Mesenchymal stem cell (in vitro differentiated cells and primary cell): ENCODE data around the gene SLC25A17.
A peak's percentile ranks its signal among the peaks of the same experiment; 100 is the strongest.

ENCODE experiments used
- DNase-seq: peaks from one replicate; pipeline ENCODE4 v3.0.0-alpha.2; 2013
- H2AFZ ChIP-seq: one replicate; pipeline ENCODE4 v1.6.1; 2013; ENCODE audit warnings: low read depth, mild to moderate bottlenecking, control low read depth, inconsistent platforms, low read length, moderate library complexity
- H2AK5ac ChIP-seq: 2 replicates; pipeline ENCODE4 v1.6.1; 2013; ENCODE audit warnings: low read length, moderate library complexity, mild to moderate bottlenecking, inconsistent platforms; ENCODE audit not compliant: severe bottlenecking
- H2BK120ac ChIP-seq: one replicate; pipeline ENCODE4 v1.6.1; 2013; ENCODE audit warnings: low read depth, mild to moderate bottlenecking, inconsistent platforms, low read length, moderate library complexity
- H2BK12ac ChIP-seq, 2 experiments: one replicate each; pipeline ENCODE4 v1.6.1; 2013; ENCODE audit warnings: inconsistent platforms in 2 of 2, low read length in 2 of 2, mild to moderate bottlenecking in 2 of 2, moderate library complexity in 2 of 2, control low read depth in 1 of 2
- H2BK15ac ChIP-seq: one replicate; pipeline ENCODE4 v1.6.1; 2013; ENCODE audit warnings: mild to moderate bottlenecking, low read depth, inconsistent platforms; ENCODE audit not compliant: poor library complexity, severe bottlenecking
- H2BK5ac ChIP-seq: 2 replicates; pipeline ENCODE4 v1.6.1; 2013; ENCODE audit warnings: low read depth, mild to moderate bottlenecking, low read length, control low read depth, inconsistent platforms; ENCODE audit not compliant: poor library complexity, severe bottlenecking
- H3K14ac ChIP-seq, 2 experiments: one replicate each; pipeline ENCODE4 v1.6.1; 2013; ENCODE audit warnings: inconsistent platforms in 2 of 2, low read length in 2 of 2, control low read depth in 1 of 2, mild to moderate bottlenecking in 1 of 2, moderate library complexity in 1 of 2
- H3K18ac ChIP-seq, 2 experiments: one replicate each; pipeline ENCODE4 v1.6.1; 2013; ENCODE audit warnings: inconsistent platforms in 2 of 2, low read length in 2 of 2, control low read depth in 1 of 2, low read depth in 1 of 2, mild to moderate bottlenecking in 1 of 2
- H3K23ac ChIP-seq, 2 experiments: one replicate each; pipeline ENCODE4 v1.6.1; 2013; ENCODE audit warnings: inconsistent platforms in 2 of 2, low read length in 2 of 2, mild to moderate bottlenecking in 2 of 2, moderate library complexity in 2 of 2, control low read depth in 1 of 2
- H3K27ac ChIP-seq: 2 replicates; pipeline ENCODE4 v1.5.1; 2013; ENCODE audit warnings: mild to moderate bottlenecking, moderate library complexity, low read length, control low read depth, inconsistent platforms; ENCODE audit not compliant: poor library complexity, severe bottlenecking
- H3K27me3 ChIP-seq, 2 experiments: 2 replicates each; pipeline versions ENCODE4 v1.6.1 to v1.7.0; 2013; ENCODE audit warnings: low read length in 2 of 2, mild to moderate bottlenecking in 2 of 2, moderate library complexity in 2 of 2, control low read depth in 1 of 2, inconsistent platforms in 1 of 2; ENCODE audit not compliant: control insufficient read depth in 1 of 2, insufficient read depth in 1 of 2
- H3K36me3 ChIP-seq, 2 experiments: 2 replicates each; pipeline versions ENCODE4 v1.6.1 to v1.7.0; 2013; ENCODE audit warnings: low read length in 2 of 2, control low read depth in 1 of 2, inconsistent platforms in 1 of 2, low read depth in 1 of 2, mild to moderate bottlenecking in 1 of 2; ENCODE audit not compliant: insufficient read depth in 2 of 2, control insufficient read depth in 1 of 2
- H3K4ac ChIP-seq, 2 experiments: one replicate each; pipeline ENCODE4 v1.6.1; 2013; ENCODE audit warnings: inconsistent platforms in 2 of 2, low read length in 2 of 2, mild to moderate bottlenecking in 2 of 2, moderate library complexity in 2 of 2, control low read depth in 1 of 2, low read depth in 1 of 2
- H3K4me1 ChIP-seq: 2 replicates; pipeline ENCODE4 v1.6.1; 2013; ENCODE audit warnings: low read depth, low read length, control low read depth; ENCODE audit not compliant: control insufficient read depth, insufficient read depth
- H3K4me2 ChIP-seq: 2 replicates; pipeline ENCODE4 v1.6.1; 2013; ENCODE audit warnings: low read length, mild to moderate bottlenecking, inconsistent platforms; ENCODE audit not compliant: poor library complexity, severe bottlenecking
- H3K4me3 ChIP-seq, 2 experiments: 2 replicates each; pipeline versions ENCODE4 v1.5.1 to v1.7.0; 2013; ENCODE audit warnings: low read length in 2 of 2, mild to moderate bottlenecking in 2 of 2, control low read depth in 1 of 2, low read depth in 1 of 2; ENCODE audit not compliant: insufficient read depth in 1 of 2
- H3K79me1 ChIP-seq: replicated peaks from 2 replicates; pipeline ENCODE4 v1.6.1; 2013; ENCODE audit warnings: mild to moderate bottlenecking, control low read depth, low read length, inconsistent platforms; ENCODE audit not compliant: poor library complexity, severe bottlenecking
- H3K9ac ChIP-seq: 2 replicates; pipeline ENCODE4 v1.7.0; 2013; ENCODE audit warnings: mild to moderate bottlenecking, low read length, moderate library complexity
- H3K9me3 ChIP-seq: 2 replicates; pipeline ENCODE4 v1.7.0; 2013; ENCODE audit warnings: mild to moderate bottlenecking, low read length; ENCODE audit not compliant: control insufficient read depth
- H4K8ac ChIP-seq: one replicate; pipeline ENCODE4 v1.6.1; 2013; ENCODE audit warnings: inconsistent platforms, mild to moderate bottlenecking, low read length, moderate library complexity
- H4K91ac ChIP-seq: one replicate; pipeline ENCODE4 v1.6.1; 2013; ENCODE audit warnings: mild to moderate bottlenecking, low read length, inconsistent platforms
- WGBS: methylation state at CpG from one replicate; pipeline ENCODE4 v1.1.7; 2013; ENCODE audit warnings: mixed read lengths; 5-methylcytosine and 5-hydroxymethylcytosine counted together

Gene SLC25A17

GRCh38 chr22:40747361-40747760 lies 71.8 kb downstream of the SLC25A17 start:
- Histone ChIP-seq H2AFZ (no peak overlapping the region), H3K79me1 (no peaks in the 10 kb centered on the region), H3K23ac (no peak overlapping the region), H2BK12ac (no peak overlapping the region), H2BK120ac (no peak overlapping the region), H3K9ac (no peak overlapping the region), H2BK15ac (no peak overlapping the region), H4K8ac (no peak overlapping the region), H3K27ac (no peak overlapping the region), H3K36me3 (no peaks in the 10 kb centered on the region), H3K14ac (no peak overlapping the region), H2AK5ac (no peak overlapping the region), H3K4me2 (no peak overlapping the region), H3K4ac (no peak overlapping the region), H4K91ac (no peak overlapping the region), H3K18ac (no peak overlapping the region), H3K4me1 (peaks cover 14% of the 10 kb centered on the region), H2BK5ac (no peak overlapping the region), H3K4me3 (no peak overlapping the region), H3K9me3 (peaks cover 5% of the 10 kb centered on the region), H3K27me3 (peaks cover 0 to 4% of the 10 kb centered on the region in 2 experiments)
- DNase-seq = no peak
- WGBS = 57% methylated on average over 1 of the region's 1 CpG

GRCh38 chr22:40746428-40747220 lies 72.5 kb downstream of the SLC25A17 start:
- no peak overlapping the region for H2BK120ac ChIP-seq
- H3K9me3 ChIP-seq = peaks cover 5% of the 10 kb centered on the region
- H2BK5ac ChIP-seq = no peak overlapping the region
- H3K9ac ChIP-seq = peak overlapping the region; percentile 40
- no peaks in the 10 kb centered on the region for H3K79me1 ChIP-seq
- H3K27me3 ChIP-seq = peaks cover 0 to 2% of the 10 kb centered on the region in 2 experiments
- H2AFZ ChIP-seq = no peak overlapping the region
- no peak overlapping the region for H4K8ac ChIP-seq
- no peak overlapping the region for H3K4ac ChIP-seq
- H3K36me3 ChIP-seq = no peaks in the 10 kb centered on the region
- H2BK12ac ChIP-seq = no peak overlapping the region
- no peak overlapping the region for H3K4me3 ChIP-seq
- WGBS = no CpG with 5 or more reads among the region's 12 CpGs
- no peak overlapping the region for H3K18ac ChIP-seq
- H3K27ac ChIP-seq = no peak overlapping the region
- no peak overlapping the region for H2BK15ac ChIP-seq
- H3K4me1 ChIP-seq = peaks cover 14% of the 10 kb centered on the region
- no peak overlapping the region for H3K14ac ChIP-seq
- no peak overlapping the region for H2AK5ac ChIP-seq
- no peak overlapping the region for H4K91ac ChIP-seq
- DNase-seq = peak; percentile 19
- H3K23ac ChIP-seq = no peak overlapping the region
- no peak overlapping the region for H3K4me2 ChIP-seq

GRCh38 chr22:40743768-40744167 lies 75.4 kb downstream of the SLC25A17 start:
- no peak overlapping the region for H3K4ac ChIP-seq
- no peak overlapping the region for H2BK15ac ChIP-seq
- no peak overlapping the region for H3K14ac ChIP-seq
- DNase-seq = no peak
- no peak overlapping the region for H2AK5ac ChIP-seq
- peaks cover 10% of the 10 kb centered on the region for H3K4me1 ChIP-seq
- 100% methylated on average over 6 of the region's 9 CpGs for WGBS
- no peak overlapping the region for H3K4me3 ChIP-seq
- H3K27me3 ChIP-seq = peaks cover 0 to 7% of the 10 kb centered on the region in 2 experiments
- H3K18ac ChIP-seq = peak overlapping the region in 1 of 2 experiments; percentile 2
- no peaks in the 10 kb centered on the region for H3K79me1 ChIP-seq
- no peak overlapping the region for H4K91ac ChIP-seq
- H3K4me2 ChIP-seq = no peak overlapping the region
- no peak overlapping the region for H2AFZ ChIP-seq
- H3K9ac ChIP-seq = peak overlapping the region; percentile 36
- H3K23ac ChIP-seq = no peak overlapping the region
- no peaks in the 10 kb centered on the region for H3K36me3 ChIP-seq
- no peak overlapping the region for H2BK12ac ChIP-seq
- H2BK5ac ChIP-seq = no peak overlapping the region
- H3K9me3 ChIP-seq = peaks cover 5% of the 10 kb centered on the region
- H4K8ac ChIP-seq = no peak overlapping the region
- H2BK120ac ChIP-seq = no peak overlapping the region
- no peak overlapping the region for H3K27ac ChIP-seq

GRCh38 chr22:40741116-40741515 lies 78.0 kb downstream of the SLC25A17 start:
- Histone ChIP-seq H4K91ac (no peak overlapping the region), H4K8ac (no peak overlapping the region), H3K4me1 (peaks cover 1% of the 10 kb centered on the region), H2BK5ac (no peak overlapping the region), H2BK12ac (no peak overlapping the region), H3K36me3 (no peaks in the 10 kb centered on the region), H3K27me3 (peaks cover 0 to 7% of the 10 kb centered on the region in 2 experiments), H3K4me2 (no peak overlapping the region), H3K9ac (no peak overlapping the region), H3K14ac (no peak overlapping the region), H3K18ac (no peak overlapping the region), H3K79me1 (no peaks in the 10 kb centered on the region), H2AFZ (no peak overlapping the region), H2BK120ac (no peak overlapping the region), H2AK5ac (no peak overlapping the region), H3K4me3 (no peak overlapping the region), H3K27ac (no peak overlapping the region), H3K9me3 (no peaks in the 10 kb centered on the region), H3K23ac (no peak overlapping the region), H2BK15ac (no peak overlapping the region), H3K4ac (no peak overlapping the region)
- WGBS = 74% methylated on average over 3 of the region's 4 CpGs
- DNase-seq = no peak
